ENCODE measurements around the gene CPN1. TPM values are rescaled to one million over a fixed set of nuclear protein-coding genes. Genes with fewer than 3 reads are reported as not detected.
"Not testable (repeated sequence)": the region's sequence is repeated elsewhere in the genome, so short reads cannot be mapped to it uniquely, and the experiment has no call there.

Gene CPN1
- total RNA-seq (ENCODE audit: unreplicated experiment), result not detected
- long read RNA-seq, result 0 reads

DNA sequence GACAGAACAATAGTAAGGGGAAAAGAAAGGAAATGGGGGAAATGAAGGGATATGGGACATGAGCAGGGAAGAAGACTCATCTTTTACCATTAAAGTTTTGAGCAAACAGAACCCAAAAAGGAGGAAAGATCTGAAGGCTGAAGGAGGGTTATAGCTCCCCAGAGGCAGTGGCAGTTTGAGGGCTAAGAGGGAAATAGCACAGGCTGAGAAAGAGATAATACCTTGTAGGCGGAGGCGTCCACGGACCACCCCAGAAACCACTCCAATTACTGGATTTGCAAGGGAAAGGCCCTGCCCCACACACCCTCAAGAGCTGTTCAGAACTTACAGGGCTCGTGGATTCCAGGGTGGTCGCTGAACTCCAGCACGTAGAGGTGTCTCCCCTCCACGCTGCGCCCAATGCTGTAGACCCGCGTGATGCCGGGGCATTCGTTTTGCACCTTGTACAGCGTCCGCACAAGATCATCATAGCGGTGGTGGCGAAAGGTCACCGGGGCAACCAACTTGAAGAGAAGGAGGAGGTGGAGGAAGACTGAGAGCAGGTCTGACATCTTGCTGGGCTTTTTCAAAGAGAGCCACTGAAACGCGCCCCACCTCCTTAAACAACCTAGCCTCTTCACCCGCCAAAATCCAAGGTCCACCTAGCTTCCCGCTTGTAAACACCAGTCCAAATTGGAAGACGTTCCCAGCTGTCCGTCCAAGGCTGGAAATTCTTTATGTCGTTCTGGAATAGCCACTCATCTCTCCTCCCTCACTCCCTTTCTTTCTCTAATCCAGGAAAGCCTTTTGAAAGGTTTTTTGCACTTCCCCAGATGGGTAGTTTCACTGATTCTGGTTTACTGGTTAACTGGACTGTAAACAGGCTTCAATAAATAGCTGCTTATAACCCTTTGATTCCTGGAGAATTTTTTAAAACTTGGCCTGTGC, at the start of gene CPN1:
CPN1 (minus strand) TSS at position 795 of the 927 bp plus-strand sequence; CDS start at position 551, 244 bp downstream.
- H3K4me3 Mint-ChIP-seq (ENCODE audit: unreplicated experiment), result no peak within 1 kb of the TSS
- no peak for TF ChIP-seq CTCF (IDR thresholded peaks at IDR 0.05; ENCODE audit: partially characterized antibody, unreplicated experiment)
- H3K9me3 Mint-ChIP-seq (ENCODE audit: unreplicated experiment), result no peaks in the 10 kb centered on the region
- H3K36me3 Mint-ChIP-seq (ENCODE audit: unreplicated experiment), result no peaks in the 10 kb centered on the region
- no peak within 1 kb of the TSS for H3K27ac Mint-ChIP-seq (ENCODE audit: unreplicated experiment)
- H3K27me3 Mint-ChIP-seq (ENCODE audit: unreplicated experiment), result no peaks in the 10 kb centered on the region
- no peaks in the 10 kb centered on the region for H3K4me1 Mint-ChIP-seq (ENCODE audit: low read depth, unreplicated experiment)
- DNase-seq, result no peak

- H3K4me1 Mint-ChIP-seq (ENCODE audit: low read depth, unreplicated experiment), result no peaks in the 10 kb centered on the region
- no peak for DNase-seq
- H3K27ac Mint-ChIP-seq (ENCODE audit: unreplicated experiment), result no peak overlapping the region
- no peak for TF ChIP-seq CTCF (IDR thresholded peaks at IDR 0.05; ENCODE audit: partially characterized antibody, unreplicated experiment)
- H3K4me3 Mint-ChIP-seq (ENCODE audit: unreplicated experiment), result no peak overlapping the region
- H3K36me3 Mint-ChIP-seq (ENCODE audit: unreplicated experiment), result no peaks in the 10 kb centered on the region
- no peaks in the 10 kb centered on the region for H3K9me3 Mint-ChIP-seq (ENCODE audit: unreplicated experiment)
- H3K27me3 Mint-ChIP-seq (ENCODE audit: unreplicated experiment), result no peaks in the 10 kb centered on the region
Observed at GRCh38 chr10:100130831-100131230, 49.2 kb upstream of the CPN1 start.

- Mint-ChIP-seq H3K4me3 (ENCODE audit: unreplicated experiment) (no peak overlapping the region), H3K27me3 (ENCODE audit: unreplicated experiment) (no peaks in the 10 kb centered on the region), H3K27ac (ENCODE audit: unreplicated experiment) (no peak overlapping the region), H3K36me3 (ENCODE audit: unreplicated experiment) (no peaks in the 10 kb centered on the region), H3K4me1 (ENCODE audit: low read depth, unreplicated experiment) (no peaks in the 10 kb centered on the region), H3K9me3 (ENCODE audit: unreplicated experiment) (no peaks in the 10 kb centered on the region)
- no peak for DNase-seq
- no peak for TF ChIP-seq CTCF (IDR thresholded peaks at IDR 0.05; ENCODE audit: partially characterized antibody, unreplicated experiment)
Observed at GRCh38 chr10:100129424-100129823, 47.8 kb upstream of the CPN1 start.

GRCh38 chr10:100128951-100129350, 47.3 kb upstream of the CPN1 start:
- Mint-ChIP-seq H3K4me3 (ENCODE audit: unreplicated experiment) (no peak overlapping the region), H3K4me1 (ENCODE audit: low read depth, unreplicated experiment) (no peaks in the 10 kb centered on the region), H3K27me3 (ENCODE audit: unreplicated experiment) (no peaks in the 10 kb centered on the region), H3K36me3 (ENCODE audit: unreplicated experiment) (no peaks in the 10 kb centered on the region), H3K9me3 (ENCODE audit: unreplicated experiment) (no peaks in the 10 kb centered on the region), H3K27ac (ENCODE audit: unreplicated experiment) (no peak overlapping the region)
- DNase-seq, result no peak
- no peak for TF ChIP-seq CTCF (IDR thresholded peaks at IDR 0.05; ENCODE audit: partially characterized antibody, unreplicated experiment)

DNA sequence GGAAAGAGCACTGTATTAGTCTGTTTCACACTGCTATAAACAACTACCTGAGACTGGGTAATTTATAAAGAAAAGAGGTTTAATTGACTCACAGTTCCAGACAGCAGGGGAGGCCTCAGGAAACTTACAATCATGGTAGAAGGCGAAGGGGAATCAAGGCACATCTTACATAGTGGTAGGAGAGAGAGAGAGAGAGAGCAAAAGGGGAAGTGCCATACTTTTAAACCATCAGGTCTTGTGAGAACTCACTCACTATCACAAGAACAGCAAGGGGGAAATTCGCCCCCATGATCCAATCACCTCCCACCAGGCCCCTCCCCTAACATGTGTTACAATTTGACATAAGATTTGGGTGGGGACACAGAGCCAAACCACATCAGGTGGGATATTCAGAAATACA, 43.7 kb upstream of the CPN1 start:
- H3K4me3 Mint-ChIP-seq (ENCODE audit: unreplicated experiment); H3K27me3 Mint-ChIP-seq (ENCODE audit: unreplicated experiment); H3K36me3 Mint-ChIP-seq (ENCODE audit: unreplicated experiment); DNase-seq; H3K4me1 Mint-ChIP-seq (ENCODE audit: low read depth, unreplicated experiment); H3K9me3 Mint-ChIP-seq (ENCODE audit: unreplicated experiment); H3K27ac Mint-ChIP-seq (ENCODE audit: unreplicated experiment): not testable (repeated sequence)
